Midbrain (tissue), 1 donor: ENCODE results near the gene PRSS8.
"Not testable (repeated sequence)": the region's sequence is repeated elsewhere in the genome, so short reads cannot be mapped to it uniquely, and the experiment has no call there.

Experiments
- DNase-seq: peaks from one replicate; lab custom pipeline; 2025; lab: John Stamatoyannopoulos, UW

PRSS8 gene

GRCh38 chr16:31144418-31144817, 8.9 kb upstream of the PRSS8 start:
- DNase-seq, result not testable (repeated sequence)

GRCh38 chr16:31143694-31144148, 8.2 kb upstream of the PRSS8 start:
- no peak for DNase-seq

GRCh38 chr16:31143011-31143693, 7.6 kb upstream of the PRSS8 start:
- DNase-seq, result no peak

GRCh38 chr16:31142109-31143010, 6.8 kb upstream of the PRSS8 start:
- peak; percentile 96 for DNase-seq

- no peak for DNase-seq
Observed at GRCh38 chr16:31141489-31142108, 6.1 kb upstream of the PRSS8 start.

- not testable (repeated sequence) for DNase-seq
Observed at GRCh38 chr16:31141071-31141469, 5.5 kb upstream of the PRSS8 start.

- no peak for DNase-seq
Observed at GRCh38 chr16:31138621-31139578, 3.4 kb upstream of the PRSS8 start.

- not testable (repeated sequence) for DNase-seq
Observed at GRCh38 chr16:31136822-31137499, 1.4 kb upstream of the PRSS8 start.

- DNase-seq, result no peak
Observed at GRCh38 chr16:31136287-31136662, 748 bp upstream of the PRSS8 start.

GRCh38 chr16:31134625-31135534, 647 bp downstream of the PRSS8 start:
- no peak for DNase-seq

- DNase-seq, result no peak
Observed at GRCh38 chr16:31134091-31134571, 1.4 kb downstream of the PRSS8 start.

GRCh38 chr16:31133046-31133501, 2.5 kb downstream of the PRSS8 start:
- no peak for DNase-seq

GRCh38 chr16:31132303-31132979, 3.1 kb downstream of the PRSS8 start:
- DNase-seq, result no peak

- DNase-seq, result no peak
Observed at GRCh38 chr16:31131841-31132271, 3.7 kb downstream of the PRSS8 start.

- DNase-seq, result no peak
Observed at GRCh38 chr16:31131416-31131815, 4.1 kb downstream of the PRSS8 start.

- DNase-seq, result no peak
Observed at GRCh38 chr16:31130899-31131298, 4.6 kb downstream of the PRSS8 start.

- DNase-seq, result no peak
Observed at GRCh38 chr16:31130336-31130891, 5.1 kb downstream of the PRSS8 start.

GRCh38 chr16:31129568-31130335, 5.8 kb downstream of the PRSS8 start:
- peak; percentile 29 for DNase-seq
